Prostate gland (tissue), 2 donors: Measurements from ENCODE around the gene SUFU.

ENCODE experiments used
- CTCF ChIP-seq, 4 experiments: fragments of 200-600 bp in 2 of 4; fragments of 450-650 bp in 2 of 4; sonication (generic) in 2 of 4; IDR thresholded peaks; 1 replicate in 3 of 4; 2 replicates in 1 of 4; pipeline ENCODE4 v1.5.1; 2016 to 2019; ENCODE audit warnings: antibody characterized with exemption in 4 of 4, mild to moderate bottlenecking in 2 of 4, moderate library complexity in 2 of 4
- POLR2A ChIP-seq: fragments of 450-650 bp; IDR thresholded peaks from one replicate; pipeline ENCODE4 v1.6.1; 2016; ENCODE audit warnings: antibody characterized with exemption, mild to moderate bottlenecking
- POLR2AphosphoS5 ChIP-seq: sonication (generic); formaldehyde crosslinking; IDR thresholded peaks from one replicate; pipeline ENCODE4 v1.6.1; 2017; ENCODE audit warnings: antibody characterized with exemption

GRCh38 chr10:102552533-102552932 lies 48.8 kb downstream of the SUFU start:
- TF ChIP-seq CTCF (IDR thresholded peaks at IDR 0.05) (no peak), POLR2A (no peak), POLR2AphosphoS5 (no peak)
